Psoas muscle (tissue), 8 donors: ENCODE data around the gene TRMU. TPM values are rescaled to one million over a fixed set of nuclear protein-coding genes. Genes with fewer than 3 reads are reported as not detected.
A peak's percentile ranks its signal among the peaks of the same experiment; 100 is the strongest.

Experiments
- ATAC-seq, 4 donors: fragments of 200-7000 bp; cut with Tn5 transposase; one replicate each; pipeline ENCODE4 v1.9.1; 2020; ENCODE audit warnings: moderate library complexity in 3 of 4, mild to moderate bottlenecking in 2 of 4
- DNase-seq, 2 donors: peaks; one replicate each; pipeline ENCODE4 v3.0.0-alpha.2; 2020
- H3K27ac ChIP-seq: fragments of 200-600 bp; one replicate; pipeline ENCODE4 v1.8.0; 2022
- H3K27me3 ChIP-seq, 3 donors: fragments of 200-600 bp in 1 of 3; one replicate each; pipeline versions ENCODE4 v1.6.1 to v1.8.0; 2013 to 2022; ENCODE audit warnings: low read length in 2 of 3, mild to moderate bottlenecking in 2 of 3, moderate library complexity in 1 of 3; ENCODE audit not compliant: insufficient read depth in 3 of 3
- H3K36me3 ChIP-seq, 2 donors: fragments of 200-600 bp in 1 of 2; one replicate each; pipeline versions ENCODE4 v1.6.1 to v1.8.0; 2013 to 2022; ENCODE audit warnings: low read depth in 1 of 2, mild to moderate bottlenecking in 1 of 2, moderate library complexity in 1 of 2; ENCODE audit not compliant: insufficient read depth in 1 of 2
- H3K4me1 ChIP-seq: fragments of 200-600 bp; one replicate; pipeline ENCODE4 v1.8.0; 2022
- H3K4me3 ChIP-seq: fragments of 200-600 bp; one replicate; pipeline ENCODE4 v1.8.0; 2022; ENCODE audit warnings: mild to moderate bottlenecking
- H3K9me3 ChIP-seq: fragments of 200-600 bp; one replicate; pipeline ENCODE4 v1.8.0; 2022
- CTCF ChIP-seq: fragments of 200-600 bp; IDR thresholded peaks from one replicate; pipeline ENCODE4 v1.8.0; 2022; ENCODE audit warnings: antibody characterized with exemption
- WGBS, 3 donors: extraction: QIAGEN DNeasy Blood & Tissue Kit; methylation state at CpG; one replicate each; pipeline versions ENCODE4 v1.1.6 to v1.1.7; 2013; 5-methylcytosine and 5-hydroxymethylcytosine counted together
- intact Hi-C, 2 donors: fragments of 100-400 bp; cut with DNase I; formaldehyde crosslinking; loops; one replicate each; pipeline versions ENCODE4 v1.11.0 to v1.14.2; 2022
- polyA plus RNA-seq, 3 donors: library from polyadenylated mRNA; stranded (reverse); fragments of 200-250 nt; gene quantifications; one replicate each; pipeline ENCODE4 v1.2.3, GENCODE V29; 2013
- total RNA-seq, 4 donors: library from RNA; stranded (reverse); fragmentation: NEBNext Ultra II Directional in 2 of 4; extraction: Animal tissue kit (Norgen Biotek cat#: 25700) in 2 of 4; gene quantifications; one replicate each; pipeline versions ENCODE4 v1.2.1 to v1.2.4, GENCODE V29; 2021 to 2023
- donor health status: healthy with polysubstance abuse.
- donor health status: DM: no; HTN: no; CAD: no; lungs with moderate emphysema.
- donor health status: Bipolar disorder and iron deficiency.
- donor health status: healthy.
- donor health status: DM: yes; HTN: yes; CAD: no.
- donor health status: DM: no; HTN: no; CAD: no.
- donor health status: DM: no; HTN: no; CAD: no.
- donor health status: DM: yes; HTN: yes; CAD: no.

TRMU gene
- total and polyA plus RNA-seq, 7 donors = 9.6 to 37.1 (median 17.4) TPM

- Histone ChIP-seq H3K36me3 (peaks cover 3 to 77% of the 10 kb centered on the region in 2 donors), H3K27me3 (no peaks in the 10 kb centered on the region), H3K4me1 (peaks cover 10% of the 10 kb centered on the region), H3K4me3 (no peak overlapping the region), H3K9me3 (no peaks in the 10 kb centered on the region), H3K27ac (no peak overlapping the region)
- no peak for TF ChIP-seq CTCF
- ATAC-seq (no peak), DNase-seq (peak in 1 of 2 donors; percentile 23)
- WGBS, 3 donors = 87 to 93% (median 90%) methylated on average over 12 to 13 of the region's 13 CpGs
- intact Hi-C loops = no loop called here
These were observed 5.2 kb downstream of the TRMU start for GRCh38 chr22:46340676-46341075.

- no peak for TF ChIP-seq CTCF
- intact Hi-C loops = no loop called here
- Histone ChIP-seq H3K36me3 (peaks cover 6 to 99% of the 10 kb centered on the region in 2 donors), H3K27ac (no peak overlapping the region), H3K27me3 (no peaks in the 10 kb centered on the region), H3K4me3 (no peak overlapping the region), H3K4me1 (no peaks in the 10 kb centered on the region), H3K9me3 (no peaks in the 10 kb centered on the region)
- DNase-seq = peak in 1 of 2 donors; percentile 36
- WGBS, 3 donors = 69 to 74% (median 73%) methylated on average over 19 of the region's 19 CpGs
- ATAC-seq = peak; percentile 32 to 54 (median 41)
These were observed 11.3 kb downstream of the TRMU start for GRCh38 chr22:46346680-46347405.

GRCh38 chr22:46347646-46348045, 12.1 kb downstream of the TRMU start:
- H3K4me3 ChIP-seq = no peak overlapping the region
- 70 to 88% (median 87%) methylated on average over 12 of the region's 12 CpGs for WGBS, 3 donors
- H3K9me3 ChIP-seq = no peaks in the 10 kb centered on the region
- intact Hi-C loops = no loop called here
- peaks cover 7 to 99% of the 10 kb centered on the region in 2 donors for H3K36me3 ChIP-seq
- DNase-seq (no peak), ATAC-seq (no peak)
- H3K27ac ChIP-seq = no peak overlapping the region
- no peaks in the 10 kb centered on the region for H3K27me3 ChIP-seq
- peaks cover 1% of the 10 kb centered on the region for H3K4me1 ChIP-seq
- TF ChIP-seq CTCF = no peak

- H3K4me1 ChIP-seq = peaks cover 4% of the 10 kb centered on the region
- intact Hi-C loops = no loop called here
- DNase-seq (no peak), ATAC-seq (no peak)
- H3K4me3 ChIP-seq = no peak overlapping the region
- 81 to 93% (median 84%) methylated on average over 15 of the region's 15 CpGs for WGBS, 3 donors
- peaks cover 7 to 99% of the 10 kb centered on the region in 2 donors for H3K36me3 ChIP-seq
- no peaks in the 10 kb centered on the region for H3K9me3 ChIP-seq
- H3K27ac ChIP-seq = no peak overlapping the region
- no peaks in the 10 kb centered on the region for H3K27me3 ChIP-seq
- TF ChIP-seq CTCF = no peak
These were observed 12.7 kb downstream of the TRMU start for GRCh38 chr22:46348099-46348695.
